K562 (cell line): ENCODE data around the gene PRL. TPM values are rescaled to one million over a fixed set of nuclear protein-coding genes. Genes with fewer than 3 reads are reported as not detected.

Experiments
- ATAC-seq: fragments of 200-7000 bp; cut with Tn5 transposase; 3 replicates; pipeline ENCODE4 v1.9.1; 2020; ENCODE audit warnings: moderate library complexity
- BruUV-seq: library from RNA; stranded (reverse); fragments of 400-500 nt; replicated peaks from 2 replicates; lab custom pipeline; 2021; lab: Mats Ljungman, UMichigan
- CTCF ChIA-PET: fragments of 300-600 bp; formaldehyde crosslinking; extraction: SDS; loops from one replicate; lab custom pipeline; 2021; ENCODE audit warnings: low intra/inter-chr PET ratio; lab: Yijun Ruan, JAX
- POLR2A ChIA-PET: fragments of 300-600, 350-650 bp; sonication (Branson Sonifier 250); formaldehyde crosslinking; extraction: SDS; loops from one replicate; lab custom pipeline; 2021; ENCODE audit warnings: antibody characterized with exemption, inconsistent platforms; lab: Yijun Ruan, JAX
- DNase-seq, 4 experiments: peaks; one replicate each; pipeline versions ENCODE4 v3.0.0 to v3.0.0-alpha.2; 2011 to 2018; ENCODE audit warnings: low spot score in 3 of 4, mixed read lengths in 3 of 4; ENCODE audit errors: extremely low read depth in 1 of 4
- FAIRE-seq: peaks from 2 replicates; lab custom pipeline; 2011; peaks lifted over from hg19 to GRCh38; lab: Jason Lieb, UNC
- H2AFZ ChIP-seq: 2 replicates; pipeline ENCODE4 v1.6.0; 2011; ENCODE audit warnings: low read depth, low read length, control low read depth, inconsistent platforms
- H3K27ac ChIP-seq: fragments of 200-600 bp; 3 replicates; pipeline ENCODE4 v1.8.0; 2011; ENCODE audit warnings: low read depth, mild to moderate bottlenecking, control low read depth, inconsistent platforms, low read length, moderate library complexity, mixed read lengths; ENCODE audit errors: extremely low read depth
- H3K27me3 ChIP-seq, 2 experiments: fragments of 300-600 bp in 1 of 2; 2 replicates in 1 of 2; 3 replicates in 1 of 2; pipeline versions ENCODE4 v1.6.0 to v1.8.0; 2011; ENCODE audit warnings: inconsistent platforms in 2 of 2, low read length in 2 of 2, mild to moderate bottlenecking in 1 of 2, mixed read lengths in 1 of 2, moderate library complexity in 1 of 2; ENCODE audit not compliant: control insufficient read depth in 2 of 2, insufficient read depth in 2 of 2
- H3K36me3 ChIP-seq: fragments of 300-600 bp; 3 replicates; pipeline ENCODE4 v1.8.0; 2011; ENCODE audit warnings: mild to moderate bottlenecking, low read length, inconsistent platforms; ENCODE audit not compliant: control insufficient read depth, insufficient read depth
- H3K4me1 ChIP-seq, 2 experiments: fragments of 200-600 bp in 1 of 2; replicated peaks in 1 of 2; 2 replicates in 1 of 2; 3 replicates in 1 of 2; pipeline versions ENCODE4 v1.5.1 to v1.8.0; 2011; ENCODE audit warnings: inconsistent platforms in 2 of 2, low read length in 2 of 2, mild to moderate bottlenecking in 1 of 2, mixed read lengths in 1 of 2, moderate library complexity in 1 of 2; ENCODE audit not compliant: control insufficient read depth in 2 of 2, insufficient read depth in 2 of 2
- H3K4me2 ChIP-seq: 2 replicates; pipeline ENCODE4 v1.6.1; 2011; ENCODE audit warnings: low read length, control low read depth, inconsistent platforms, mixed read lengths; ENCODE audit not compliant: insufficient read depth
- H3K4me3 ChIP-seq: fragments of 200-600 bp; sonication (generic), shearing (Covaris generic); 2 replicates; pipeline ENCODE4 v1.5.1; 2016; ENCODE audit warnings: control low read depth, inconsistent platforms
- H3K79me2 ChIP-seq: fragments of 200-600 bp; 3 replicates; pipeline ENCODE4 v1.8.0; 2011; ENCODE audit warnings: low read length, inconsistent platforms; ENCODE audit not compliant: control insufficient read depth, insufficient read depth
- H3K9ac ChIP-seq, 2 experiments: 2 replicates each; pipeline versions ENCODE4 v1.6.0 to v1.6.1; 2011; ENCODE audit warnings: low read depth in 2 of 2, low read length in 2 of 2, control low read depth in 1 of 2, inconsistent platforms in 1 of 2, mild to moderate bottlenecking in 1 of 2, mixed read lengths in 1 of 2; ENCODE audit not compliant: insufficient read depth in 1 of 2
- H3K9me1 ChIP-seq: one replicate; pipeline ENCODE4 v1.6.0; 2011; ENCODE audit warnings: inconsistent platforms, mild to moderate bottlenecking, low read length, moderate library complexity; ENCODE audit not compliant: control insufficient read depth, insufficient read depth
- H3K9me3 ChIP-seq: replicated peaks from 2 replicates; pipeline ENCODE4 v1.5.1; 2011; ENCODE audit warnings: low read depth, low read length, inconsistent platforms; ENCODE audit not compliant: control insufficient read depth, insufficient read depth
- H4K20me1 ChIP-seq: replicated peaks from 2 replicates; pipeline ENCODE4 v1.6.1; 2011; ENCODE audit warnings: low read length, inconsistent platforms, mixed read lengths; ENCODE audit not compliant: control insufficient read depth, insufficient read depth
- GABPA ChIP-seq: fragments of 200-800 bp; sonication (Bioruptor generic); conservative IDR thresholded peaks from 2 replicates; pipeline ENCODE4 v1.6.1; 2016; ENCODE audit warnings: low read depth, missing genetic modification characterization, missing compliant biosample characterization
- GTF2E2 ChIP-seq: fragments of 200-800 bp; sonication (Bioruptor generic); IDR thresholded peaks from 2 replicates; pipeline ENCODE4 v1.6.1; 2016; ENCODE audit warnings: missing genetic modification characterization, missing compliant biosample characterization
- LEF1 ChIP-seq: fragments of 450-650 bp; IDR thresholded peaks from 2 replicates; pipeline ENCODE4 v1.6.1; 2016; ENCODE audit warnings: mild to moderate bottlenecking
- MXI1 ChIP-seq: IDR thresholded peaks from 2 replicates; pipeline ENCODE4 v1.6.1; 2011; ENCODE audit warnings: low read depth, mild to moderate bottlenecking, improper control_type of control experiment, low read length
- NFIC ChIP-seq: fragments of 450-650 bp; IDR thresholded peaks from 2 replicates; pipeline ENCODE4 v1.6.1; 2017; ENCODE audit warnings: mild to moderate bottlenecking, inconsistent platforms
- PHF8 ChIP-seq: fragments of 200-600 bp; sonication (generic); IDR thresholded peaks from 2 replicates; pipeline ENCODE4 v1.6.1; 2012; ENCODE audit warnings: mixed run types, mild to moderate bottlenecking, inconsistent platforms, low read length, moderate library complexity, borderline replicate concordance
- PYGO2 ChIP-seq: fragments of 450-650 bp; IDR thresholded peaks from 2 replicates; pipeline ENCODE4 v1.6.1; 2016; ENCODE audit warnings: mild to moderate bottlenecking, missing genetic modification characterization, moderate library complexity, missing compliant biosample characterization
- RB1 ChIP-seq: fragments of 450-650 bp; IDR thresholded peaks from 2 replicates; pipeline ENCODE4 v1.6.1; 2017; ENCODE audit warnings: low read depth, mild to moderate bottlenecking
- TAL1 ChIP-seq: fragments of 450-650 bp; IDR thresholded peaks from 2 replicates; pipeline ENCODE4 v1.6.1; 2016; ENCODE audit warnings: mild to moderate bottlenecking
- ZNF174 ChIP-seq: fragments of 250-450 bp; sonication (Bioruptor Pico); IDR thresholded peaks from 2 replicates; pipeline ENCODE4 v1.4.0; 2020; ENCODE audit warnings: mild to moderate bottlenecking
- in situ Hi-C: fragments of 300-500 bp; cut with MboI; formaldehyde crosslinking; loops from 4 replicates; pipeline ENCODE4 v1.15.0; 2018; ENCODE audit warnings: inconsistent platforms, mixed read lengths
- intact Hi-C: fragments of 100-400 bp; cut with micrococcal nuclease; formaldehyde crosslinking; loops from 2 replicates; pipeline ENCODE4 v1.14.2; 2022
- polyA plus RNA-seq, 8 experiments: library from polyadenylated mRNA; depleted of rRNA in 4 of 8; stranded (reverse) in 5 of 8; unstranded in 3 of 8; fragments of >200 nt; fragmentation: Nextera tagmentation in 2 of 8; fragmentation: Illumina TruSeq in 1 of 8; extraction: Ambion mirVana in 2 of 8; extraction: Trizol in 1 of 8; gene quantifications; 2 replicates each; pipeline versions ENCODE4 v1.2.1 to v1.2.3, GENCODE V29; 2011 to 2014; ENCODE audit warnings: inconsistent platforms in 1 of 8, missing spikeins in 1 of 8
- total RNA-seq, 7 experiments: library from RNA; depleted of rRNA in 6 of 7; stranded (reverse); fragments of >200 nt in 6 of 7; fragmentation: Illumina TruSeq in 2 of 7; extraction: Trizol in 2 of 7; gene quantifications; 2 replicates each; pipeline versions ENCODE4 v1.2.1 to v1.2.3, GENCODE V29; 2011 to 2021; ENCODE audit warnings: low replicate concordance in 1 of 7

Gene PRL
- total and polyA plus RNA-seq, 9 of the 15 experiments (the other 6 are each of a cell fraction or from before 2014, with no cell fraction given) = not detected

GRCh38 chr6:22325481-22325880 is 28.6 kb upstream of the PRL start:
- DNase-seq = no peak
- H3K9ac ChIP-seq = no peak overlapping the region
- H3K36me3 ChIP-seq = no peaks in the 10 kb centered on the region
- POLR2A ChIA-PET = no interaction called here
- no peaks in the 10 kb centered on the region for H3K4me1 ChIP-seq
- CTCF ChIA-PET = no interaction called here
- in situ Hi-C loops = no loop called here
- no peak overlapping the region for H3K4me3 ChIP-seq
- H3K9me1 ChIP-seq = no peaks in the 10 kb centered on the region
- no peak for TF ChIP-seq ZNF174 (CRISPR knock-in tag)
- no peak for TF ChIP-seq GABPA
- TF ChIP-seq GTF2E2 (tag) = no peak
- no peak for TF ChIP-seq PHF8
- TF ChIP-seq NFIC = no peak
- TF ChIP-seq PYGO2 = no peak
- TF ChIP-seq MXI1 = no peak
- TF ChIP-seq TAL1 = no peak
- TF ChIP-seq LEF1 = no peak
- TF ChIP-seq RB1 = no peak
- TF ChIP-seq, all 486 proteins: peak for 0
- no peaks in the 10 kb centered on the region for H3K79me2 ChIP-seq
- ATAC-seq (no peak), FAIRE-seq (no peak)
- intact Hi-C loops = no loop called here
- H3K4me2 ChIP-seq = no peak overlapping the region
- H2AFZ ChIP-seq = no peak overlapping the region
- no peaks in the 10 kb centered on the region for H3K27me3 ChIP-seq
- no TSS peak for BruUV-seq
- no peak overlapping the region for H3K27ac ChIP-seq
- H4K20me1 ChIP-seq = no peaks in the 10 kb centered on the region
- no peaks in the 10 kb centered on the region; the same call in 1 of the 2 replicates for H3K9me3 ChIP-seq
